Measurements from ENCODE around the gene PHF8. TPM values are rescaled to one million over a fixed set of nuclear protein-coding genes. Genes with fewer than 3 reads are reported as not detected.

PHF8 gene
- polyA plus RNA-seq, 2 of the 4 experiments (the other 2 are of a cell fraction), result 7.6 to 11.7 TPM

GRCh38 chrX:54067766-54068165 lies 23.5 kb upstream of the PHF8 start:
- DNase-seq (ENCODE audit: low read depth in 1 of 2, low spot score in 1 of 2), result no peak
- POLR2A ChIA-PET, result no interaction called here
- Histone ChIP-seq H3K4me2 (no peak overlapping the region), H3K4me1 (no peaks in the 10 kb centered on the region), H3K9me3 (no peaks in the 10 kb centered on the region), H3K27ac (no peak overlapping the region), H3K4me3 (no peak overlapping the region)
- no peak for TF ChIP-seq KDM5A (IDR thresholded peaks at IDR 0.05)
- no peak for TF ChIP-seq JUN (IDR thresholded peaks at IDR 0.05)
- no peak for TF ChIP-seq NR3C1 (IDR thresholded peaks at IDR 0.05)
- TF ChIP-seq NPAS2 (CRISPR knock-in tag; IDR thresholded peaks at IDR 0.05; ENCODE audit: borderline replicate concordance), result no peak
- TF ChIP-seq CBX2 (IDR thresholded peaks at IDR 0.05; ENCODE audit: borderline replicate concordance, low read depth), result no peak
- TF ChIP-seq CTCF (IDR thresholded peaks at IDR 0.05), result no peak
- TF ChIP-seq HOXB13 (CRISPR knock-in tag; IDR thresholded peaks at IDR 0.05; ENCODE audit: low read depth), result no peak
- TF ChIP-seq CEBPB (IDR thresholded peaks at IDR 0.05), result no peak
- TF ChIP-seq FOSL2 (IDR thresholded peaks at IDR 0.05), result no peak
- TF ChIP-seq FOSL2 (CRISPR knock-in tag; IDR thresholded peaks at IDR 0.05), result no peak
- TF ChIP-seq RAD21 (conservative IDR thresholded peaks at IDR 0.05 in 1 of 2, IDR thresholded peaks at IDR 0.05 in 1 of 2), result no peak
- WGBS (ENCODE audit: missing lambda C conversion rate), result 88% methylated on average over 2 of the region's 2 CpGs
- FAIRE-seq, result no peak
- ATAC-seq, result no peak
- CTCF ChIA-PET, result interaction anchor here (1.2 kb wide), 1 partner anchor 9 kb away, joined by 3 read pairs; no protein-coding TSS in a partner anchor

- CTCF ChIA-PET, result interaction anchor here (1.1 to 1.2 kb wide), 2 partner anchors 10 to 20 kb away, joined by 3 read pairs; no protein-coding TSS in a partner anchor
- no peak; a peak in 1 of 6 replicates for ATAC-seq
Measured at GRCh38 chrX:54066841-54067240, 22.6 kb upstream of the PHF8 start.

More at GRCh38 chrX:54066841-54067240, 22.6 kb upstream of the PHF8 start:
- H3K4me1 ChIP-seq, result no peaks in the 10 kb centered on the region
- no peak overlapping the region for H3K27ac ChIP-seq
- TF ChIP-seq SREBF2 (IDR thresholded peaks at IDR 0.05), result no peak
- no peak for TF ChIP-seq CTCF (IDR thresholded peaks at IDR 0.05)
- TF ChIP-seq BHLHE40 (IDR thresholded peaks at IDR 0.05; ENCODE audit: low read depth, low read length), result no peak
- no peak for TF ChIP-seq EHF (CRISPR knock-in tag; IDR thresholded peaks at IDR 0.05)
- TF ChIP-seq MAZ (IDR thresholded peaks at IDR 0.05; ENCODE audit: borderline replicate concordance, low read depth, low read length), result no peak
- TF ChIP-seq BCL3 (IDR thresholded peaks at IDR 0.05), result no peak
- no peak for TF ChIP-seq CBX8 (IDR thresholded peaks at IDR 0.05)
- no peak for TF ChIP-seq ESRRA (IDR thresholded peaks at IDR 0.05; ENCODE audit: borderline replicate concordance, low read length)
- TF ChIP-seq FOXS1 (CRISPR knock-in tag; IDR thresholded peaks at IDR 0.05), result no peak
- no peak for TF ChIP-seq NPAS2 (CRISPR knock-in tag; IDR thresholded peaks at IDR 0.05; ENCODE audit: borderline replicate concordance)
- TF ChIP-seq PBX3 (IDR thresholded peaks at IDR 0.05), result no peak
- no peak overlapping the region for H3K4me3 ChIP-seq
- no peak for FAIRE-seq
- POLR2A ChIA-PET, result no interaction called here
- no peak for DNase-seq (ENCODE audit: low read depth in 1 of 2, low spot score in 1 of 2)
- no peaks in the 10 kb centered on the region for H3K9me3 ChIP-seq
- H3K4me2 ChIP-seq, result no peak overlapping the region

All from A549 (cell line).